Measurements from ENCODE around the gene TCEAL5.
"Not testable (repeated sequence)": the region's sequence is repeated elsewhere in the genome, so short reads cannot be mapped to it uniquely, and the experiment has no call there.

Gene TCEAL5

GRCh38 chrX:103233263-103233662 is 43.3 kb downstream of the TCEAL5 start:
- no peak for DNase-seq (ENCODE audit: low spot score)

- DNase-seq (ENCODE audit: low spot score): not testable (repeated sequence)
These were observed 50.6 kb downstream of the TCEAL5 start for GRCh38 chrX:103225918-103226317.
